Anterior cingulate cortex (tissue), 58 donors: ENCODE measurements around the gene CRIP2.

Experiments
- DNase-seq, 58 donors: peaks; one replicate each; lab custom pipeline; 2025; lab: John Stamatoyannopoulos, UW

Gene CRIP2

DNA sequence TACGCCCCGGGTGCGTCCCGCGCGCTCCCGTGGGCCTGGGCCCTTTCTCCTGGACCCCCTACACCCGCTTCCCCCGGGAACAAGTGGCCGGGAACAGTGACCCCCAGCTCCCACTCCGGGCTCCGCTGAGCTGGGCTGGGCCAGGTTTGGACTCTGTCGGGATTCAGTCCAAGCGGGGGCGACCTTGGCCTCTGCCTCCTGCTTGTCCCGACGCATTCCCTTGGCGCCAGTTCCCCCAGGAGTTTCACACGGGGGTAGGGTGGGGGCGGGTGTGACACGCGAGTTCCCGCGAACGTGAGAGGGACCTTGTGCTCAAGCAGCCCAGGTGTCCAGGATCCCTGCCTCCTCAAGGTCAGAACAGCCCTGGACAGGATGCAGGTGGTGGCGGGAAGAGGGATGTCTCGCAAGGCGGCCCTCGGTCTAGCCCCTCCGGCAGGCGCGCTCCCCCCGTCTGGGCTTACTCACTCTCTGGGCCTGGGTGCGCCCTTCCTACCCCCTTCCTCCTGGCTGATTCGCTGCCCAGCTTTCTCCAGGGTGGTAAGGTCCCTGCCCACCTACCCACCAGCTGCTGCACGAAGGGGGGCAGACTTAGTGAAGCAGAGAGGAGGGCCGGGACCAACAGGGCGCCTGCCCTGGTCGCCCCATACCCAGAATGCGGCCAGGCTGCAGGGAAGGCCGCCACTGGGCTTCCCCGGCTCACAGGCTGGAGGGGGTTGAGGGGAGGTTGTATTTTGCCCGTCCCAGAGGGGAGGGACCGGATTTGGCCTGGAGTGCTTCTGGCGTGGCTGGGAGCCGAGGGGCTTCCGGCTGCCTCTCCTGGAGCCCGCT, 862 bp downstream of the CRIP2 start:
- peak in 7 of 58 donors; percentile 10 to 77 (median 56) for DNase-seq

DNA sequence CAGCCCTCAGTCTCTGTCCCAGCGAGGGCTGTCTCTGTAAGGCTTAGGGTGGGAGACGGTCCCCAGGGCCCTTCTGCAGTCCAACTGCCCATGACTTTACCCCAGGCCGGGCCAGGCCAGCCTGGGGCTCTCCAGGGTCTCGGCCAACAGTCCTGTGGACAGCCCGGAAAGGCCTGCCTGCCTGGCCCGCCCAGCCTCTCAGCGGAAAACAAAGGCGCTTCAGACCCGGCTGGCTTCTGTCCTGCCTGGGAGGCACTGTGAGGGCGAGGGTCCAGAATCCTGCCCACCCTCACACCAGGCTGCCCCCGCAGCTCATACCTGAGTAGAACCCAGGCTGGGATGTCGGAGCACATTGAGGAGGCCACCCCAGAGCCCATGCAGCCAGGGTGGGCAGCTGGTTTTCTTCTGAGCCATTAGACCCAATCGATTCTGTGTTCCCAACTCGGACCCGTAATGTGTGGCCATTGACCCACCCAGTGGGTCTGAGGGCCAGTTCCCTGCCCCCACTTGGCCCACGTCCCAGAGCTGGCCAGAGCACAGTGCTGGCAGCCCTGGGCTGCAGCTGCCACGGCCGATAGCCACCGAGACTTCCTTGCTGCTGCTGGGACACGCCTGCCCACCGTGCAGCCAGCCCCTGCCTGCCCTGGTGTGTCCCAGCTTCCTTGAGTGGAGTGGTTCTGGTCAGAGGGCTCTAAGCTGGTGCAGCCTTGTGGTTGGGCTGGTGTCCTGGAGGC, 1.6 kb downstream of the CRIP2 start:
- DNase-seq, result peak in 57 of 58 donors; percentile 55 to 91 (median 84)

DNA sequence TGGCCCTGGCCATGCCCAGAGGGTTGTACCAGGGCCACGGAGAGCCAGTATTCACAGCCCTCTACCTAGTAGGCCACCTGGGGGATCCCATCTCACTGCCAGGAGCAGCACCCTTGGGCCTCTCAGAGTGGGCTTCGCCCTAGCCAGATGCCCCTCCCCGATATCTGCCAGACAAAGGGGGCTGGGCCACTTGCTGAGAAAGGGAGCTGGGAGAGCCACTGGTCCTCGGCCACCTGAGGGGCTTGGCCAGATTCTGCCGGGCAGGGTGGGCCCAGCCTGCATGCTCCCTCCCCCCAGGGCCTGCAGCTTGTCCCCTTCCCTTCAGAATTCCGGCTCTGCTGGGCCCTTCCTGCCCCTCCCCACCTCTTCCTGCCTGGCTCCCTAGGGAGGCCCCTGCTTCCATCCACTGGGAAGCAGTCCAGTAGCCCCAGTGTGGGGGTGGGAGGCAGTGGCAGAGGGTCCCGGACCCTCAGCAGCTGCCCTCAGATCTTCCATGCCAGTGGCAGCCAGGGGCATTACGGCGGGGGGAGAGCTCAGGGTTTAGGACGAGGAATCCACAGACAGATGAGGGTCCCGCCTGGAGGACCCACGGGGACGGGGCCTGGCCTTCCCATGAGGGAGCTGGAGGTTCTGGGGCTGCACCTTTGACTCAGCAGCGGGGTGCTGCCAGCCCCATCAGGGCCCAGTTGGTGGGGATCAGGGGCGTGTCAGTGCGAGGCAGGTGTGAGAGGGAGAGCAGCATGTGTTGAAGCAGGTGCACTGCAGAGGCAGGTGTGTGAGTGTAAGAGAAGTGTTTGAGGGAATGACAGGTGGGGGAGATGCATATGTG, 2.4 kb downstream of the CRIP2 start:
- no peak for DNase-seq

DNA sequence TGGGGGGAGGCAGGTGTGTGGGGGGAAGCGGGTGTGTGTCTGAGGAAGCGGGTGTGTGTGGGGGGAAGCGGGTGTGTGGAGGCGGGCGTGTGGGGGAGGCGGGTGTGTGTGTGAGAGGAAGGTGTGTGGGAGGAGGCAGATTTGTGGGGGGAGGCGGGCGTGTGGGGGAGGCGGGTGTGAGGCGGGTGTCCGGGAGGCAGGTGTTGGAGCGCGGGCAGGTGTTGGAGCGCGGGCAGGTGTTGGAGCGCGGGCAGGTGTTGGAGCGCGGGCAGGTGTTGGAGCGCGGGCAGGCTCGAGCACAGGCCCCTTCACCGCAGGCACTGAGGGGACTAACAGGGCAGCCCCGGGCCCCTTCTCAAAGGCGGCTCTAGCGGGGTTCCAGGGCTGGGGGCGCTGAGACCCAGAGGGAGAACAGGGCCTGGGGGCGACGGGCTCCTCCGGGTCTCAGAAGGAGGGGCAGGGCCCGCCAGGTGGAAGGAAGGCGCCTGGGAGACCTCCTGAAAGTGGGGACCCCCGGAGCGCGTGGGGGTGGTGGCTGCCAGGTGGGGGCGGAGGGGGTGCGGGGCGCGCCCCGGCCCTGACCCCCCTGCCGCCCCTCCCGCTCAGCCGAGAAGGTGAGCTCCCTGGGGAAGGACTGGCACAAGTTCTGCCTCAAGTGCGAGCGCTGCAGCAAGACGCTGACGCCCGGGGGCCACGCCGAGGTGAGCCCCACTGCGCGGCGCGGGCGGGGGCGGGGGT, 3.2 kb downstream of the CRIP2 start:
- peak in 2 of 58 donors; percentile 5 to 26 for DNase-seq

DNA sequence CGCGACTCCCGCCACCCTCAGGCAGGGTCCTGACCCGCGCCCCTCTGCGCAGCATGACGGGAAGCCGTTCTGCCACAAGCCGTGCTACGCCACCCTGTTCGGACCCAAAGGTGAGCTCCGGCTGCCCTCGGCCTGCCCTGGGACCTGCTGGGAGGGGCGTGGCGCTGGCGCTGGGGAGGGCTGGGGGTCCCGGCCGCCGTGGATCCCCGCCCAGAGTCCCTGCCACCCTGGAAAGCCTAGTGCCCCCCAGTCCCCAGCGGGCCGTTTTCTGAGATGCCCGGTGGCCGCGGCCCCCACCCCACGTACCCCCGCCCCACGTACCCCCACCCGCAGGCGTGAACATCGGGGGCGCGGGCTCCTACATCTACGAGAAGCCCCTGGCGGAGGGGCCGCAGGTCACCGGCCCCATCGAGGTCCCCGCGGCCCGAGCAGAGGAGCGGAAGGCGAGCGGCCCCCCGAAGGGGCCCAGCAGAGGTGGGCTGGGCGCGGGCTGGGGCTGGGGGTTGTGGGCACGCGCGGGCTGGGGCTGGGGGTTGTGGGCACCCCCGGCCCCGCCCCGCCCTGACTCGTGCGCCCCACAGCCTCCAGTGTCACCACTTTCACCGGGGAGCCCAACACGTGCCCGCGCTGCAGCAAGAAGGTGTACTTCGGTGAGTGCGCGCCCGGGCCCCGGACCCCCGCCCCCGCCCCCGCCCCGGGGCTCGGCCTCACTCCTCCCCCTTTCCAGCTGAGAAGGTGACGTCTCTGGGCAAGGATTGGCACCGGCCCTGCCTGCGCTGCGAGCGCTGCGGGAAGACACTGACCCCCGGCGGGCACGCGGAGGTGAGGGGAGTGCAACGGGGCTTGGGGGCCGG, 4.0 kb downstream of the CRIP2 start:
- no peak for DNase-seq

DNA sequence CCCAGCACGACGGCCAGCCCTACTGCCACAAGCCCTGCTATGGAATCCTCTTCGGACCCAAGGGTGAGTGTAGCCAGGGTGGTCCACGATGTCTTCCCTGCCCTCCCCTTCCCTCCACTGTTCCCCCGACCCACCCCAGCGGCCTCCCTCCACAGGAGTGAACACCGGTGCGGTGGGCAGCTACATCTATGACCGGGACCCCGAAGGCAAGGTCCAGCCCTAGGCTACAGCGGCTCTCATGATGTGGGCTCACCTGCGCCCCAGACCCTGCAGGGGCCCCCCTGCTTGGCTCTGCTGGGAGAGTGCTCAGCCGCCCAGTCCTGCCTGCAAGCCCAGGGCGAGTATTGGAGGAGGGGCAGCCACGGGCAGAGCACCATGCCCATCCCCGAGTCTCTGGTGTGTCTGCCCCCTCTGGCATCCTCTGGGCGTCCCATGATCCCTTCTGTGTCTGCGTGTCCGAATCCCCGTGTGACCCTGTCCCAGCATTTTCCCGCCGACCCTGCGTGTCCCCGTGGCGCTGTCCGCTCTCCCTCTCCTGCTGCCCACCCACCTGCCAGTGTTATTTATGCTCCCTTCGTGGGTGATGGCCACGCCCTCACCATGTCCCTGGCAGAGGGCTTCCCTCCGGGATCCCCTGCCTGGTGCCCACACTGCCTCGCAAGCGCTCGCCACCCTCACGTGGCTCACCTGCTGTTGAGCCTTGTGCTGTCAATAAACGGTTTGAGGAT, 5.0 kb downstream of the CRIP2 start:
- peak in 7 of 58 donors; percentile 29 to 42 (median 32) for DNase-seq

DNA sequence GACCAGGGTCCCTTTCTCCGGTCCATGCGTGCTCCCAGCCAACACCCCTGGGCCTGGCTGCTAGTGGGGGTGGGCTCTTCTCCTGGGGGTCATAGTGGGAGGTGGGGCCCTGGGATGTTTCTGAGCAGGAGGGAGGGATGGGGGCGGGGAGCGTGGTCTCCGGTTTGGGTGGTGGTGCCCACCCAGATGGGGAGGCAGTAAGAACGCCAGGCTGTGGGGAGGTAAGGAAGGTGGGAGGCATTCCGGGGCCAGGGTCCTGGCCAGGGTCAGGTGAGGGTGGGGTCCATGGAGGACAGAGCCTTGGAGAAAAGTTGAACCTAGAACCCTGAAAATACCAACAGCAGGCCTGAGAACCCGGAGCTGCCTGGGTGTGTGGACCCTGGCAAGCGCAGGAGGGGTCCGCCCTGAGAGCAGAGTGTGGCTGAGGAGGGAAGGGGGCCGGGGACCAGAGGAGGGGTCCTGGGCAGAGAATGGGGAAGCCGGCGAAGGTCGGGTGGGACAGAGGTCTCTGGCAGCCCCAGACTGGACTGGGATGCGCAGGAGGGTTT, 5.7 kb downstream of the CRIP2 start:
- peak in 1 of 58 donors; percentile 45 for DNase-seq

DNA sequence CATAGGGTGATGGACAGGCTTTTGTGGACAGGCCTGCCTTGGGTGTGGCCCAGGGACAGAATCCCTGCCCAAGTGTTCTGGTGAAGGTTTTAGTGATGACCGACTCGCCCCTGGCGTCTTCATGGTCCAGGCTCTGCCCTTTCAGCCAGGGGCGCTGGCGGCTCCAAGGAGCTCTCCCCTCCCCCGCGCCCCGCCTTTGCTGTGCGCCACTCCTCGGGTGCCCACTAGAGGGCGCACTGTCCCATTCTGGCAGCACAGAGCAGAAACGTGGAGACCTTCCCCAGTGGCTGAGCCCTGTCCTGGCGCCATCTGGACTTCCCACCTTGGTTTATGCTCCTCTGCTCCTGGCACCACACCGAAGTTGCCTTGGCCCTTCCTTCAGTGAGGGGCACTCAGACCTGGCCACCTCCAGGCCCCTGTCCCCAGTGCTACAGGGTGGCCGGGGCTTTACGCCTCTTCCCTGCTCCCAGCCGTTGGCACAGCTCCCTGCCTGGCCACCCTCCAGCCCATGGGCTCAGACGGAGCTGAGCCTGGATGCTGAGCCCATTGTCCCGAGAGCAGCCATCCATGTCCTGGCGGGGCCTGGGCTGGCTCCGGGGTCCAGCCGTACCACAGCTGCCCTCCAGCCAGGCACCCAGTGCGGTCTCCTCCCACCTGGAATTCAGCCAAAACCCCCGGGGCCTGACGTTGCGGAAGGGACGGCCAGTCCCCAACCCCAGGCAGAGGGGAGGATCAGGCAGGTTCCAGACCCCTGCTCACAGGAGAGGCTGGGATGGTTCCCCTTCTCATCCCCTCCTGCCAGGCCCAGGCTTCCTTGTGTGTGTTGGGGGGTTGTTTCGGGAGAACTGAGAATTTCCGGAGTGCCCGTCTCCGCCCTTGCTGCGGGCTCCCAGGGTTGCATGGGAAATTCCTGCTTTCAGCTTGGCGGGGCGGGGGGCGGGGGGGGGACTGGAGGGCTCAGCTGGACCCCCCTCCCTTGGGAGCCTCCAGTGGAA, 6.5 kb downstream of the CRIP2 start:
- DNase-seq, result peak; percentile 59 to 98 (median 88)

DNA sequence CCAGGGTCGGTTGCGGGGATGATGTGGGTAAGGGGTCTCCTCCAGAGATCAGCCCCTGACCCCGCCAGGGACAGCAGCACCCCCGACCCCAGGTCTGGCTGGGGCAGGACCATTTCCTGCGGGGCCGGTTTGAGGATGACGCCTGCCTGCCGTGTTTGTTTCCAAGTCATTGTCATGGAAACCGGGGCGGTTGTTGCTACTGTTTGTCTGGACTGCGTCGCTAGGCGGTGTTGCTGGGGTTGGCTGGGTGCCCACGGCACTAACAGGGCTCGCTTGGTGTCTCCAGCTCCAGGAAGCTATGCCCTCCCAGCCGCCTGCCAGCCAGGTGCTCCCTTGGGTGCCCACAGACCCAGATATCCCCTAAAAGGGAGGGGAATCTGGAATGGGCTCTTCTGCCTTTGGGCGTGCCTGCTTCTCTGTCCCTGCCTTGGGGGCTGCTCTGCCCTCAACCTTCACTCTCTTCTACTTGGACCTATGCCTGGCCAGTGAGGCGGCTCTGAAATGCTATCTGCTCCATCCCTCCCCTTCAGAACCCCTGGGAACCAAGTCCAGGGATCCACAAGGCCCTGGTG, 7.4 kb downstream of the CRIP2 start:
- peak in 56 of 58 donors; percentile 17 to 89 (median 73) for DNase-seq

DNA sequence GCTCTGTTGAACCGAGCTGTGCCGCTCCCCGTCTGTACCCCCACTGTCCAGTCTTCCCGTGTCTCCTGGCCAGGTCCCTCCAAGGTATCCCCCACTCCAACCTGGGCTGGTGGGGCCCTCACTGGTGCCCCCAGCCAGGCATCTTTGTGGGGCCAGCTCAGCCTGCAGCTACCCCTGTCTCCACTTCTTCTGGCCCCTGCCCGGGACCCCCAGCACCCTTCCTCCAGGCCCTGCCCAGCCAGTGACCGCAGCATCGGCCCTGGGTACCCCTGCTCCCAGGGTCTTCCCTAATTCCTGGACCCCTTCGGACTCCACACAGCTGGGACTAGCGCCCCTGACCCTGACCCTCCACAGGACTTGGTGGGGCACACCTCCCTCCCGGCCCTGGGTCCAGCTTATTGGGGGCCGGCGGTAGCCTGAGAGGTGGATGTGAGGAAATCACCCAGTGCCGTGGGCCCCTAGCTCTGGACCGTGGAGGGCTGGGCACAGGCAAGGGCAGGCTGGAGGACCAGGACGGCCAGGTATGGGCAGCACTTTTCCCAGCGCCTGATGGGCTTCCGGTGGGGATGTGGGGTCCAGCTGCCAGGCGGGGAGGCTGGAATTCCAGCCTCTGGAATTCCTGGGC, 8.0 kb downstream of the CRIP2 start:
- no peak for DNase-seq

DNA sequence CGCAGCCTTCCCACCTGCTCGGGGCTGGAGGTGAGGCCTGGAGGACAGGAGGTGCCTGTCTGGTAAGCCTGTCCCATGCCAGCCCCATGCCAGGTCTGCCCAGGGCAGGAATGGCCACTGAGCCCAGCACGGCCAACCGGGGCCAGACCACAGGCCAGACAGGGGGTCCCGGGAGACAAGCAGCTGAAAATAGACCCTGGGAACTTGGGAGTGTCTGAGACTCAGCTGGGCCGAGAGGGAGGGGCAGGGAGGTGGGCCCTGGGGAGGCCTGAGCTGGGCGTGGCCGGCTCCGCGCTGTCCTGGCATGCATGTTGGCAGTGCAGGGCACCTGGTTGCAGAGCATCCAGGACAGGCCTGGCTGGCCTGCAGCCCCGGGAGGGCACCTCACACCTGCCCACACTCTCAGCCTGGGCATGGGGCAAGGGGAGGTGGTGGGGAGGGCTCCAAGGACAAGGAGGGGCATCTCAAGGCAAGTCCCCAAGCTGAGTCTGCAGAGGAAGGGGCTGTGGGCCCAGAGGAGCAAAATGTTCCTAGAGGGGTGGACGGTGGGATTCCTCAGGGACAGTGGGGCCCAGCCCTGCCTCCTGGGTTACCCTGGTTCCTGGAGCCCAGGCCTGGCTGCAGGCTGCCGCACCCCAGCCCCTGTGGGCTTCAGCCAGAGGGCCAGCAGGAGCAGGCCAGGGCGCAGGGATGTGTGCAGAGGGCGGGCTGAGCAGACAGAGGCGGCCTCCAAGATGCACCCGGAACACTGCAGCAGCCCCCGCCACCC, 8.9 kb downstream of the CRIP2 start:
- no peak for DNase-seq

DNA sequence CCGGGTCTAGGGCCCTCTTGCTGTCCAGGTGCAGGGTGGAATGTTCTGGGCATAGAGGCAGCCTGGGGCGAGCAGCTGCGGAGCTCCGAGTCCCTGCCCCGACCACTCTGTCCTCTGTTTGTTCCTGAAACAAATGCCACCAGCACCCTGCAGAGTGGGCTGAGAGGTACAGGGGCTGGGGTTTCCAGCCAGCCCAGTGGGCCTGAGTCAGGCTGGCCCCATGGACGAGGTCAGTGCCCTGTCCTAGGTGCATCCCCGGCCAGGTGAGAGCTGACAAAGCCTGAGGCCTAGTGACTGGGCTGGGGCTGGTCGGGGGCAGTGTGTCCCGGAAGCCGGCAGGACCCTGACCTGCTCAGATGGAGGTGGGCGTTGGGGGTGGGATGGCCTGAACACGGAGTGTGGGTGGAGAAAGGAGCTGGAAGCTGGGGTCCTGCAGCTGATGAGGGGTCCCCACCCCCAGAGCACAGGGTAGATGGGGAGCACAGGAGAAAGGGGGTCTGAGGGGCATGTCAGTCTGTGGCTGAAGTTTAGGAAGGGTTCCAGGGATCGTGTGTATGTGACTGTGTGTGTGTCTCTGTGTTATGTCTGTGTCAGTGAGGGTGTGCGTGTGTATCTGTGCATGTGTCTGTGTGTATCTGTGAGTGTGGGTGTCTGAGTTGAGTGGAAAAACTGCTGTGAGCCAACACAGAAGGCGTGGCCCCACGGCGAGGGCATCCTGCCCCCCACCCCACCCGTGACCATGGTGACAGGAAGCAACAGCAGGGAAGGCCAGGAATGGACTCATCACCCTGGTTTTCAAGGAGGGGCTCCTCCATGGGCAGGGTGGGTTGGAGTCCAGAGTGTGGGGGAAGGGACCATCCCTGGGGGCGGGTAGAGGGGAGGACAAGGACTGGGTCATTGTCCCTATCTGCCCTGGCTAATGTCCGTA, 9.7 kb downstream of the CRIP2 start:
- DNase-seq, result no peak

DNA sequence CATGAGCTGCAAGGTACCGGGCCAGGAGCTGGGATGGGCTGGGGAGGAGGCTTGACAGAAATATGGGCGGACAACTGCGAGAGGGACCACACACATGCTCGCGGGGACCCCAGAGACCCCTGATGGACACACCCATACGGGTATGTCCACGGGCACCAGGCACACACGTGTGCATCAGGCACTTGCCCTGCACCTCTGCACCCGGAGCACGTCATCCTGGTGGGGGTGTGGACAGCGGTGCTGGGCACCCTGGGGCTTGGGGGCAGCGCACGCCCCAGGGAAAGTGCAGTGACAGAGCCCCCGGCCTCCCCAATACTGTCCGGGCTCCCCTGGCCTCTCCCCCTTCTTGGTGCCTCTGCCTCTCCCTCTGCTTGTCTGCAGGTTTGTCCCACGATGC, 10.4 kb downstream of the CRIP2 start:
- DNase-seq, result no peak

DNA sequence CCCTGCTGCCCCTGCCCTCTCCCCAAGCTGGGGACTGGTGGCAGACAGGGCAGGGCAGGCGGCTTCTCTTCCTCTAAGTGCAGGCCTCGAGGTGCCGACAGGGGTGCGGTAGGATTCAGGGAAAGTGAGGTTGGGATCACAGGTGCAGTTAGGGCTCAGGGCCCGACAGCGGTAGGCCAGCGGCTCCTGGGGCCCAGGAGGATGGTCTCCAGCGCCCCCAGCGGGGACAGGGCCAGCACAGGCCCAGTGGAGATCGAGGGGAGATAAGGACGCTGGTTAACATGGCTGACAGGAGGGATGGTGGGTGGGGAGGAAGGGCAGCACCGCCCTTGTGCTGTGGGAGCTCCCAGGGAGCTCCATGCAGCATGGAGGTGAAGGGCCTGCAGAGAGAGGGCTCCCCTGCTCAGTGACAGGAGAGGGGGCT, 11.1 kb downstream of the CRIP2 start:
- no peak for DNase-seq
